CD14-positive monocyte (primary cell): ENCODE measurements around the gene ACSL6. TPM values are rescaled to one million over a fixed set of nuclear protein-coding genes. Genes with fewer than 3 reads are reported as not detected.

Experiments
- DNase-seq, 3 donors: peaks; one replicate each; pipeline ENCODE4 v3.0.0-alpha.2; 2011 to 2022
- H2AFZ ChIP-seq: 2 replicates; pipeline ENCODE4 v1.6.0; 2012; ENCODE audit warnings: mild to moderate bottlenecking, low read depth, low read length, inconsistent platforms; ENCODE audit not compliant: insufficient read depth, poor library complexity, severe bottlenecking
- H3K27ac ChIP-seq, 2 donors: 1 replicate in 1 of 2; 2 replicates in 1 of 2; pipeline ENCODE4 v1.5.1; 2012 to 2013; ENCODE audit warnings: low read length in 2 of 2, control low read depth in 1 of 2, inconsistent platforms in 1 of 2, low read depth in 1 of 2, mild to moderate bottlenecking in 1 of 2
- H3K27me3 ChIP-seq, 2 donors: one replicate each; pipeline versions ENCODE4 v1.6.0 to v1.6.1; 2011 to 2013; ENCODE audit warnings: low read length in 2 of 2; ENCODE audit not compliant: control insufficient read depth in 2 of 2, insufficient read depth in 2 of 2
- H3K36me3 ChIP-seq, 2 donors: replicated peaks in 1 of 2; 1 replicate in 1 of 2; 2 replicates in 1 of 2; pipeline versions ENCODE4 v1.5.1 to v1.6.1; 2012 to 2013; ENCODE audit warnings: low read length in 2 of 2, control low read depth in 1 of 2, inconsistent platforms in 1 of 2, mild to moderate bottlenecking in 1 of 2; ENCODE audit not compliant: insufficient read depth in 2 of 2, control insufficient read depth in 1 of 2
- H3K4me1 ChIP-seq, 2 donors: 1 replicate in 1 of 2; 2 replicates in 1 of 2; pipeline versions ENCODE4 v1.5.1 to v1.6.1; 2012 to 2013; ENCODE audit warnings: low read length in 2 of 2, control low read depth in 1 of 2, inconsistent platforms in 1 of 2, mild to moderate bottlenecking in 1 of 2, moderate library complexity in 1 of 2; ENCODE audit not compliant: insufficient read depth in 2 of 2, control insufficient read depth in 1 of 2
- H3K4me2 ChIP-seq: replicated peaks from 2 replicates; pipeline ENCODE3; 2012; ENCODE audit warnings: low read length, moderate library complexity, mild to moderate bottlenecking; ENCODE audit not compliant: poor library complexity, severe bottlenecking; ENCODE audit errors: extremely low read depth
- H3K4me3 ChIP-seq, 3 experiments: fragments of 200-600 bp in 1 of 3; sonication (generic) in 1 of 3; replicated peaks in 1 of 3; 1 replicate in 2 of 3; 2 replicates in 1 of 3; pipeline ENCODE4 v1.5.1; 2011 to 2013; ENCODE audit warnings: low read length in 3 of 3, mild to moderate bottlenecking in 3 of 3, control low read depth in 2 of 3, low read depth in 2 of 3, inconsistent platforms in 1 of 3, moderate library complexity in 1 of 3
- H3K79me2 ChIP-seq: 2 replicates; pipeline ENCODE4 v1.6.0; 2012; ENCODE audit warnings: mild to moderate bottlenecking, control low read depth, inconsistent platforms, low read length, moderate library complexity; ENCODE audit not compliant: insufficient read depth
- H3K9ac ChIP-seq: 2 replicates; pipeline ENCODE4 v1.6.0; 2017; ENCODE audit warnings: low read length, mild to moderate bottlenecking; ENCODE audit not compliant: insufficient read depth, poor library complexity, severe bottlenecking
- H3K9me3 ChIP-seq, 2 donors: replicated peaks in 1 of 2; 1 replicate in 1 of 2; 2 replicates in 1 of 2; pipeline versions ENCODE4 v1.5.1 to v1.6.1; 2012 to 2013; ENCODE audit warnings: low read length in 2 of 2, control low read depth in 1 of 2; ENCODE audit not compliant: control insufficient read depth in 1 of 2, insufficient read depth in 1 of 2
- H4K20me1 ChIP-seq: 2 replicates; pipeline ENCODE4 v1.6.0; 2012; ENCODE audit warnings: mild to moderate bottlenecking, low read length, control low read depth, moderate library complexity; ENCODE audit not compliant: insufficient read depth
- H3K27ac Mint-ChIP-seq, 7 donors: one replicate each; pipeline ENCODE4 v1.8.0; 2020; ENCODE audit warnings: mild to moderate bottlenecking in 7 of 7, mixed read lengths in 7 of 7, moderate library complexity in 6 of 7, inconsistent platforms in 2 of 7
- H3K27me3 Mint-ChIP-seq, 3 donors: one replicate each; pipeline ENCODE4 v1.8.0; 2021 to 2022; ENCODE audit warnings: low read depth in 3 of 3, mild to moderate bottlenecking in 3 of 3, mixed read lengths in 3 of 3, moderate library complexity in 3 of 3, inconsistent platforms in 1 of 3
- H3K36me3 Mint-ChIP-seq, 2 donors: one replicate each; pipeline ENCODE4 v1.8.0; 2020; ENCODE audit warnings: mixed read lengths in 2 of 2, inconsistent platforms in 1 of 2, mild to moderate bottlenecking in 1 of 2
- H3K4me1 Mint-ChIP-seq: one replicate; pipeline ENCODE4 v1.8.0; 2020; ENCODE audit warnings: mild to moderate bottlenecking, mixed read lengths
- H3K4me3 Mint-ChIP-seq, 2 donors: one replicate each; pipeline ENCODE4 v1.8.0; 2020; ENCODE audit warnings: mild to moderate bottlenecking in 2 of 2, mixed read lengths in 2 of 2, moderate library complexity in 1 of 2
- H3K9me3 Mint-ChIP-seq, 7 donors: one replicate each; pipeline ENCODE4 v1.8.0; 2020 to 2022; ENCODE audit warnings: mixed read lengths in 7 of 7, mild to moderate bottlenecking in 6 of 7, moderate library complexity in 6 of 7, inconsistent platforms in 2 of 7
- WGBS: methylation state at CpG from one replicate; pipeline ENCODE4 v1.1.5; 2013; ENCODE audit warnings: missing lambda C conversion rate; ENCODE audit not compliant: insufficient coverage; 5-methylcytosine and 5-hydroxymethylcytosine counted together
- intact Hi-C, 2 donors: fragments of 100-400 bp; cut with micrococcal nuclease; formaldehyde crosslinking; loops; one replicate each; pipeline versions ENCODE4 v1.15.0 to v1.15.1; 2023
- polyA plus RNA-seq, 3 donors: library from polyadenylated mRNA; depleted of rRNA in 1 of 3; unstranded in 2 of 3; stranded (reverse) in 1 of 3; fragments of 300-500 nt in 2 of 3; fragments of >200 nt in 1 of 3; fragmentation: Illumina TruSeq in 2 of 3; gene quantifications; 1 replicate in 2 of 3; 2 replicates in 1 of 3; pipeline ENCODE4 v1.2.3, GENCODE V29; 2012 to 2021
- TF ChIP-seq, protein P1 (sequence below): fragments of 200-600 bp; IDR thresholded peaks from one replicate; pipeline ENCODE4 v1.8.0; 2022; ENCODE audit warnings: antibody characterized with exemption, mild to moderate bottlenecking

Gene ACSL6
- polyA plus RNA-seq, 3 donors, result 0.45 TPM; not detected in 2

DNA sequence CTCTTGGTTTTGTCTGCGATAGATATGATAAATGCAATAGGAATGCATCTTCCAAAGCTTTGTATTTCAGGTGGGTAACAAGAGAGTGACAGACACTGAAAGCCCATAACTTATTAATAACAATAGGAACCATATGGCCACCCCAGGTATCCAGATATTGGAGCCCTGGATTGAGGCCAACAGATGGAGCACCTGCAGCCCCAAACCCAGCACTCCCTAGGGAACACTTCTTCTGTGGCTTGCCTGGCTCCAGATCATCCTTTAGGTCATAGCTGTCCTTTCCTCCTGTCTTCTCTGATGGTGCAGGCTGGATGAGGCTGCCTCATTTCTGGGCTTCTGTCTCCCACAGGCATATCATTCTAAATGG lies 44.0 kb upstream of the ACSL6 start:
- Histone ChIP-seq H3K79me2 (no peaks in the 10 kb centered on the region), H3K36me3 (no peaks in the 10 kb centered on the region), H3K9me3 (no peaks in the 10 kb centered on the region), H3K4me2 (no peak overlapping the region), H2AFZ (no peak overlapping the region), H3K27me3 (no peaks in the 10 kb centered on the region), H3K4me1 (peaks cover 0 to 1% of the 10 kb centered on the region in 2 donors), H3K27ac (no peak overlapping the region), H3K9ac (no peak overlapping the region), H4K20me1 (no peaks in the 10 kb centered on the region), H3K4me3 (no peak overlapping the region)
- Mint-ChIP-seq H3K4me3 (peak overlapping the region in 1 of 2 donors; percentile 31), H3K27me3 (peaks cover 5 to 20% (median 8%) of the 10 kb centered on the region in 3 donors), H3K4me1 (peaks cover 4% of the 10 kb centered on the region), H3K36me3 (no peaks in the 10 kb centered on the region), H3K9me3 (no peaks in the 10 kb centered on the region), H3K27ac (no peak overlapping the region)
- WGBS, result no CpG with 5 or more reads among the region's 1 CpG
- peak in 1 of 3 donors; percentile 0 for DNase-seq
- intact Hi-C loops, result no loop called here
- TF ChIP-seq, protein P1, sequence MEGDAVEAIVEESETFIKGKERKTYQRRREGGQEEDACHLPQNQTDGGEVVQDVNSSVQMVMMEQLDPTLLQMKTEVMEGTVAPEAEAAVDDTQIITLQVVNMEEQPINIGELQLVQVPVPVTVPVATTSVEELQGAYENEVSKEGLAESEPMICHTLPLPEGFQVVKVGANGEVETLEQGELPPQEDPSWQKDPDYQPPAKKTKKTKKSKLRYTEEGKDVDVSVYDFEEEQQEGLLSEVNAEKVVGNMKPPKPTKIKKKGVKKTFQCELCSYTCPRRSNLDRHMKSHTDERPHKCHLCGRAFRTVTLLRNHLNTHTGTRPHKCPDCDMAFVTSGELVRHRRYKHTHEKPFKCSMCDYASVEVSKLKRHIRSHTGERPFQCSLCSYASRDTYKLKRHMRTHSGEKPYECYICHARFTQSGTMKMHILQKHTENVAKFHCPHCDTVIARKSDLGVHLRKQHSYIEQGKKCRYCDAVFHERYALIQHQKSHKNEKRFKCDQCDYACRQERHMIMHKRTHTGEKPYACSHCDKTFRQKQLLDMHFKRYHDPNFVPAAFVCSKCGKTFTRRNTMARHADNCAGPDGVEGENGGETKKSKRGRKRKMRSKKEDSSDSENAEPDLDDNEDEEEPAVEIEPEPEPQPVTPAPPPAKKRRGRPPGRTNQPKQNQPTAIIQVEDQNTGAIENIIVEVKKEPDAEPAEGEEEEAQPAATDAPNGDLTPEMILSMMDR, result no peak

DNA sequence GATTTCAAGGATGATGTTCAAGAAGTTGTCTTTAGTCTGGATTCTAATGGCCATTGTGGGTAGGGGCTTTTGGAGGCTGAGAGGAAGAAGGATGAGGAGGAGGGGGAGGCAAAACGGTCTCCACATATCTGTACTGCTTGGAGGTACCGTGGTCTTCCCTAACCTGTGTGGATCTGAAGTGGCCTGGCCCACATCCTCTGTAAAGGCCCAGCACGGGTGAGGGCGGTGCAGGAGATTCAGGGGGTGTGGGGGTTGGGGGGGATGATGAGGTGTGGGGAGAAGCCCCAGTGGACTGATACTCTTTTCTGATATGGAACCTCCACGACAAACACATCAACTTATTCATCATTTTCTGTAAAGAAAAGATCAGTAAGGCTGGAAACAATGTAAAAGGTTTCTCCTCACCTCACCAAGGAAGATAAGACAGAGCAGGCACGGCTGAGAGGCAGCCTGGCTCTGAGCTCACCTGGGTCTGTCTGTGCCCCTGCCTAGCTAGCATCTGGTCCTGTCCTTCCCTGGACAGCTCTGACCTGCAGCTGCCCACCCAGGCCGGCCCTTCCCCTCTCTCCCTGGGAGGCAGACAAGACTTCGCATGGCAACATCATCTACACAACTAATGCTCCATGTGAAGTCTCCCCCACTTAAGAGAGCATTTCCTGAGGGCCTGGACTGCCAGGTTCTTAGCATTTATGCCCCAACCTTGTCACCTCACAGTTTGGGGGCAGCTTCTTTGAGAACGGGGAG lies 43.4 kb upstream of the ACSL6 start:
- Histone ChIP-seq H3K9ac (no peak overlapping the region), H2AFZ (no peak overlapping the region), H4K20me1 (no peaks in the 10 kb centered on the region), H3K9me3 (no peaks in the 10 kb centered on the region), H3K27me3 (no peaks in the 10 kb centered on the region), H3K4me1 (peaks cover 0 to 7% of the 10 kb centered on the region in 2 donors), H3K79me2 (no peaks in the 10 kb centered on the region), H3K4me3 (no peak overlapping the region), H3K36me3 (no peaks in the 10 kb centered on the region), H3K4me2 (no peak overlapping the region), H3K27ac (no peak overlapping the region)
- Mint-ChIP-seq H3K9me3 (no peaks in the 10 kb centered on the region), H3K27ac (no peak overlapping the region), H3K27me3 (peaks cover 5 to 17% (median 8%) of the 10 kb centered on the region in 3 donors), H3K36me3 (no peaks in the 10 kb centered on the region), H3K4me1 (peaks cover 10% of the 10 kb centered on the region), H3K4me3 (no peak overlapping the region)
- intact Hi-C loops, result no loop called here
- peak in 1 of 3 donors; percentile 0 for DNase-seq
- TF ChIP-seq, protein P1, result no peak
- 90% methylated on average over 3 of the region's 9 CpGs for WGBS
